Activated T-helper 17 cell treated with anti-CD3 and anti-CD28 coated beads, Interleukin-2, amount 50 U/mL, for 72 hours (primary cell): Measurements from ENCODE around the gene GNPTAB. TPM values are rescaled to one million over a fixed set of nuclear protein-coding genes. Genes with fewer than 3 reads are reported as not detected.

ENCODE experiments used
- ATAC-seq: fragments of 150-1000 bp; cut with Tn5 transposase; replicated peaks from 2 replicates; pipeline ENCODE4 v1.10.0; 2021; ENCODE audit warnings: mild to moderate bottlenecking, moderate library complexity
- H3K27ac Mint-ChIP-seq: one replicate; pipeline ENCODE4 v1.8.0; 2022; ENCODE audit warnings: mixed read lengths
- H3K27me3 Mint-ChIP-seq: one replicate; pipeline ENCODE4 v1.8.0; 2022; ENCODE audit warnings: mixed read lengths
- H3K36me3 Mint-ChIP-seq: one replicate; pipeline ENCODE4 v1.8.0; 2022; ENCODE audit warnings: low read depth, mild to moderate bottlenecking, mixed read lengths
- H3K4me1 Mint-ChIP-seq: one replicate; pipeline ENCODE4 v1.8.0; 2022; ENCODE audit warnings: mixed read lengths
- H3K4me3 Mint-ChIP-seq: one replicate; pipeline ENCODE4 v1.8.0; 2022; ENCODE audit warnings: mild to moderate bottlenecking, mixed read lengths
- H3K9me3 Mint-ChIP-seq: one replicate; pipeline ENCODE4 v1.8.0; 2022; ENCODE audit warnings: mixed read lengths
- total RNA-seq, 2 donors: library from RNA; stranded (reverse); gene quantifications; one replicate each; pipeline ENCODE4 v1.2.3, GENCODE V29; 2022

The GNPTAB gene
- total RNA-seq, 2 donors from 2014 or later = 29.8 to 41.1 TPM

GRCh38 chr12:101707131-101707782 is 123.5 kb downstream of the GNPTAB start:
- H3K27ac Mint-ChIP-seq = no peak overlapping the region
- H3K4me3 Mint-ChIP-seq = no peak overlapping the region
- ATAC-seq = no peak
- no peaks in the 10 kb centered on the region for H3K36me3 Mint-ChIP-seq
- no peaks in the 10 kb centered on the region for H3K4me1 Mint-ChIP-seq
- H3K27me3 Mint-ChIP-seq = peaks cover 5% of the 10 kb centered on the region
- H3K9me3 Mint-ChIP-seq = no peaks in the 10 kb centered on the region

GRCh38 chr12:101706403-101706802 is 124.4 kb downstream of the GNPTAB start:
- H3K4me3 Mint-ChIP-seq = no peak overlapping the region
- no peak for ATAC-seq
- H3K4me1 Mint-ChIP-seq = no peaks in the 10 kb centered on the region
- H3K36me3 Mint-ChIP-seq = no peaks in the 10 kb centered on the region
- no peaks in the 10 kb centered on the region for H3K9me3 Mint-ChIP-seq
- peaks cover 5% of the 10 kb centered on the region for H3K27me3 Mint-ChIP-seq
- no peak overlapping the region for H3K27ac Mint-ChIP-seq

GRCh38 chr12:101703487-101703886 is 127.3 kb downstream of the GNPTAB start:
- Mint-ChIP-seq H3K9me3 (no peaks in the 10 kb centered on the region), H3K36me3 (no peaks in the 10 kb centered on the region), H3K27me3 (peaks cover 5% of the 10 kb centered on the region), H3K27ac (no peak overlapping the region), H3K4me3 (no peak overlapping the region), H3K4me1 (no peaks in the 10 kb centered on the region)
- no peak for ATAC-seq

- Mint-ChIP-seq H3K4me3 (no peak overlapping the region), H3K36me3 (no peaks in the 10 kb centered on the region)
These were observed 130.4 kb downstream of the GNPTAB start for GRCh38 chr12:101700299-101700820.

GRCh38 chr12:101698800-101699347 is 131.9 kb downstream of the GNPTAB start:
- Mint-ChIP-seq H3K9me3 (no peaks in the 10 kb centered on the region), H3K27me3 (peaks cover 7% of the 10 kb centered on the region), H3K4me1 (no peaks in the 10 kb centered on the region), H3K27ac (peak overlapping the region; percentile 67), H3K36me3 (no peaks in the 10 kb centered on the region), H3K4me3 (peak overlapping the region; percentile 83)
- ATAC-seq = no peak

More at GRCh38 chr12:101700299-101700820, 130.4 kb downstream of the GNPTAB start:
- Mint-ChIP-seq H3K27me3 (peaks cover 4% of the 10 kb centered on the region), H3K4me1 (no peaks in the 10 kb centered on the region), H3K27ac (no peak overlapping the region), H3K9me3 (no peaks in the 10 kb centered on the region)
- ATAC-seq = no peak

- peak; percentile 44 for ATAC-seq
- H3K9me3 Mint-ChIP-seq = no peaks in the 10 kb centered on the region
- H3K27ac Mint-ChIP-seq = peak overlapping the region; percentile 67
- peaks cover 7% of the 10 kb centered on the region for H3K27me3 Mint-ChIP-seq
- no peaks in the 10 kb centered on the region for H3K4me1 Mint-ChIP-seq
- no peaks in the 10 kb centered on the region for H3K36me3 Mint-ChIP-seq
- H3K4me3 Mint-ChIP-seq = peak overlapping the region; percentile 83
These were observed 132.6 kb downstream of the GNPTAB start for GRCh38 chr12:101697930-101698799.

GRCh38 chr12:101697197-101697929 is 133.4 kb downstream of the GNPTAB start, which contains the start of gene CHPT1:
Gene CHPT1 (plus strand): TSS chr12:101697640. CDS start chr12:101697862, 222 bp downstream.
- Mint-ChIP-seq H3K9me3 (no peaks in the 10 kb centered on the region), H3K4me1 (no peaks in the 10 kb centered on the region), H3K27ac (peak within 1 kb of the TSS; percentile 67), H3K4me3 (peak within 1 kb of the TSS; percentile 83), H3K27me3 (peaks cover 7% of the 10 kb centered on the region), H3K36me3 (no peaks in the 10 kb centered on the region)
- peak; percentile 82 for ATAC-seq

GRCh38 chr12:101696251-101697196 is 134.2 kb downstream of the GNPTAB start:
- no peaks in the 10 kb centered on the region for H3K4me1 Mint-ChIP-seq
- ATAC-seq = no peak

GRCh38 chr12:101695706-101696105 is 135.1 kb downstream of the GNPTAB start:
- ATAC-seq = no peak
- Mint-ChIP-seq H3K4me3 (peak overlapping the region; percentile 81), H3K36me3 (no peaks in the 10 kb centered on the region), H3K4me1 (no peaks in the 10 kb centered on the region), H3K27me3 (peaks cover 7% of the 10 kb centered on the region), H3K27ac (no peak overlapping the region), H3K9me3 (no peaks in the 10 kb centered on the region)

More at GRCh38 chr12:101696251-101697196, 134.2 kb downstream of the GNPTAB start:
- Mint-ChIP-seq H3K27me3 (peaks cover 7% of the 10 kb centered on the region), H3K4me3 (peak overlapping the region; percentile 81), H3K36me3 (no peaks in the 10 kb centered on the region), H3K9me3 (no peaks in the 10 kb centered on the region), H3K27ac (no peak overlapping the region)

Other genes starting within 250 kb of the GNPTAB start
- gene MYBPC1, start 236.0 kb downstream of the GNPTAB start, total RNA-seq = not detected
- 10 to 100 TPM in 1 of 2 donors, 1 to 10 TPM in 1; 3.4 to 16.0 TPM for gene CHPT1, start 133.3 kb downstream of the GNPTAB start, total RNA-seq
- under 1 TPM; 0.30 to 0.42 TPM for gene SYCP3, start 91.5 kb downstream of the GNPTAB start, total RNA-seq
- gene DRAM1, start 46.6 kb upstream of the GNPTAB start, total RNA-seq = 1 to 10 TPM; 6.0 to 7.0 TPM
- 10 to 100 TPM; 39.9 to 40.6 TPM for gene WASHC3, start 231.0 kb upstream of the GNPTAB start, total RNA-seq